Gastroesophageal sphincter (tissue), 3 donors: Measurements from ENCODE around the gene PRKAG2.

Experiments
- CTCF ChIP-seq, 4 experiments: fragments of 200-600 bp in 2 of 4; fragments of 450-650 bp in 2 of 4; sonication (generic) in 1 of 4; IDR thresholded peaks; one replicate each; pipeline ENCODE4 v1.5.1; 2017 to 2019; ENCODE audit warnings: antibody characterized with exemption in 4 of 4, mild to moderate bottlenecking in 2 of 4, moderate library complexity in 2 of 4
- POLR2A ChIP-seq, 2 donors: fragments of 450-650 bp; IDR thresholded peaks; one replicate each; pipeline ENCODE4 v1.6.1; 2017; ENCODE audit warnings: antibody characterized with exemption in 2 of 2, mild to moderate bottlenecking in 2 of 2, moderate library complexity in 1 of 2
- POLR2AphosphoS5 ChIP-seq: sonication (generic); formaldehyde crosslinking; IDR thresholded peaks from one replicate; pipeline ENCODE4 v1.6.1; 2017; ENCODE audit warnings: antibody characterized with exemption

- TF ChIP-seq CTCF (IDR thresholded peaks at IDR 0.05) (no peak), POLR2A (IDR thresholded peaks at IDR 0.05) (no peak), POLR2AphosphoS5 (no peak)
These were observed 21.2 kb upstream of the PRKAG2 start for GRCh38 chr7:151897951-151898686.
